WTC11 (cell line): ENCODE measurements around the gene CPNE4. TPM values are rescaled to one million over a fixed set of nuclear protein-coding genes. Genes with fewer than 3 reads are reported as not detected.

ENCODE experiments used
- ATAC-seq: fragments of 200-7000 bp; cut with Tn5 transposase; 2 replicates; pipeline ENCODE4 v1.10.0; 2021; ENCODE audit warnings: mild to moderate bottlenecking, moderate library complexity
- CTCF ChIA-PET: fragments of 300-600 bp; sonication (Branson Sonifier 250); formaldehyde crosslinking; loops from one replicate; lab custom pipeline; 2021; ENCODE audit warnings: antibody characterized with exemption; lab: Charles Lee
- POLR2A ChIA-PET: fragments of 350-600 bp; sonication (Branson Sonifier 250); formaldehyde crosslinking; loops from one replicate; lab custom pipeline; 2021; ENCODE audit warnings: antibody characterized with exemption; lab: Charles Lee
- DNase-seq: peaks from one replicate; pipeline ENCODE4 v3.0.0; 2021; ENCODE audit warnings: low spot score
- H3K27ac Mint-ChIP-seq: 2 replicates; pipeline ENCODE4 v1.8.0; 2021; ENCODE audit warnings: mixed read lengths
- H3K27me3 Mint-ChIP-seq: 2 replicates; pipeline ENCODE4 v1.8.0; 2021; ENCODE audit warnings: low read depth, mild to moderate bottlenecking, moderate library complexity, mixed read lengths
- H3K36me3 Mint-ChIP-seq: 2 replicates; pipeline ENCODE4 v1.8.0; 2021; ENCODE audit warnings: mixed read lengths
- H3K4me1 Mint-ChIP-seq: 2 replicates; pipeline ENCODE4 v1.8.0; 2022; ENCODE audit warnings: mixed read lengths
- H3K4me3 Mint-ChIP-seq: 2 replicates; pipeline ENCODE4 v1.8.0; 2021; ENCODE audit warnings: mild to moderate bottlenecking, moderate library complexity, mixed read lengths
- H3K9me3 Mint-ChIP-seq: 2 replicates; pipeline ENCODE4 v1.8.0; 2021; ENCODE audit warnings: mixed read lengths
- AFF4 ChIP-seq: sonication (generic); formaldehyde crosslinking; IDR thresholded peaks from 2 replicates; pipeline ENCODE4 v1.8.1; 2023; ENCODE audit warnings: mild to moderate bottlenecking, missing genetic modification reagents, borderline replicate concordance
- CREB1 ChIP-seq: sonication (generic); formaldehyde crosslinking; IDR thresholded peaks from 2 replicates; pipeline ENCODE4 v1.8.0; 2023; ENCODE audit warnings: mild to moderate bottlenecking, missing genetic modification reagents
- CTCF ChIP-seq: fragments of 200-600 bp; IDR thresholded peaks from 2 replicates; pipeline ENCODE4 v1.8.0; 2022; ENCODE audit warnings: antibody characterized with exemption
- E2F4 ChIP-seq: sonication (generic); formaldehyde crosslinking; IDR thresholded peaks from 2 replicates; pipeline ENCODE4 v1.8.1; 2022; ENCODE audit warnings: low read depth, mild to moderate bottlenecking, moderate library complexity, missing genetic modification reagents, borderline replicate concordance
- ETV6 ChIP-seq: sonication (generic); formaldehyde crosslinking; IDR thresholded peaks from 2 replicates; pipeline ENCODE4 v1.8.1; 2022; ENCODE audit warnings: mild to moderate bottlenecking, missing genetic modification reagents
- FOXJ3 ChIP-seq: sonication (generic); formaldehyde crosslinking; IDR thresholded peaks from 2 replicates; pipeline ENCODE4 v1.9.0; 2021; ENCODE audit warnings: missing genetic modification reagents, mild to moderate bottlenecking, borderline replicate concordance
- HMGXB4 ChIP-seq: sonication (generic); formaldehyde crosslinking; IDR thresholded peaks from 2 replicates; pipeline ENCODE4 v1.8.1; 2023; ENCODE audit warnings: mild to moderate bottlenecking, moderate library complexity, missing genetic modification reagents
- IRF2 ChIP-seq: sonication (generic); formaldehyde crosslinking; IDR thresholded peaks from 2 replicates; pipeline ENCODE4 v1.8.0; 2022; ENCODE audit warnings: low read depth, missing genetic modification reagents, borderline replicate concordance
- NFATC4 ChIP-seq: fragments of 250-450 bp; sonication (Bioruptor Pico); IDR thresholded peaks from 2 replicates; pipeline ENCODE4 v1.9.0; 2021; ENCODE audit warnings: mild to moderate bottlenecking
- NFE2L1 ChIP-seq: sonication (generic); formaldehyde crosslinking; IDR thresholded peaks from 2 replicates; pipeline ENCODE4 v1.8.1; 2023; ENCODE audit warnings: missing genetic modification reagents
- NR1H2 ChIP-seq: sonication (generic); formaldehyde crosslinking; IDR thresholded peaks from 2 replicates; pipeline ENCODE4 v1.9.0; 2021; ENCODE audit warnings: mild to moderate bottlenecking, moderate library complexity, missing genetic modification reagents
- NR3C1 ChIP-seq: sonication (generic); formaldehyde crosslinking; conservative IDR thresholded peaks from 2 replicates; pipeline ENCODE4 v1.8.1; 2023; ENCODE audit warnings: low read depth, mild to moderate bottlenecking, missing genetic modification reagents
- ZNF121 ChIP-seq: sonication (generic); formaldehyde crosslinking; IDR thresholded peaks from 2 replicates; pipeline ENCODE4 v1.8.0; 2023; ENCODE audit warnings: missing genetic modification reagents
- ZNF138 ChIP-seq: sonication (generic); formaldehyde crosslinking; conservative IDR thresholded peaks from 2 replicates; pipeline ENCODE4 v1.8.1; 2022; ENCODE audit warnings: mild to moderate bottlenecking, moderate library complexity, missing genetic modification reagents
- ZNF263 ChIP-seq: sonication (generic); formaldehyde crosslinking; IDR thresholded peaks from 2 replicates; pipeline ENCODE4 v1.8.1; 2022; ENCODE audit warnings: low read depth, mild to moderate bottlenecking, moderate library complexity, missing genetic modification reagents
- ZNF512 ChIP-seq: sonication (generic); formaldehyde crosslinking; IDR thresholded peaks from 2 replicates; pipeline ENCODE4 v1.8.1; 2022; ENCODE audit warnings: missing genetic modification reagents, borderline replicate concordance
- ZNF532 ChIP-seq: fragments of 250-450 bp; sonication (Bioruptor Pico); IDR thresholded peaks from 2 replicates; pipeline ENCODE4 v1.9.0; 2021; ENCODE audit warnings: mild to moderate bottlenecking, borderline replicate concordance
- total RNA-seq: library from RNA; stranded (reverse); gene quantifications from 3 replicates; pipeline ENCODE4 v1.2.3, GENCODE V29; 2021

The CPNE4 gene
- total RNA-seq, 1 experiment from 2014 or later: 2.4 TPM

GRCh38 chr3:131795390-131796090 lies 239.3 kb downstream of the CPNE4 start (continued):
- TF ChIP-seq AFF4 (CRISPR knock-in tag): no peak
- TF ChIP-seq HMGXB4: no peak
- TF ChIP-seq NFE2L1 (CRISPR knock-in tag): no peak
- no peak for TF ChIP-seq FOXJ3 (CRISPR knock-in tag)
- no peak for TF ChIP-seq ZNF532 (CRISPR knock-in tag)
- TF ChIP-seq CREB1 (CRISPR knock-in tag): no peak
- no peak for TF ChIP-seq ZNF121 (CRISPR knock-in tag)
- TF ChIP-seq ZNF263: no peak

GRCh38 chr3:131794766-131795388 lies 239.9 kb downstream of the CPNE4 start:
- Mint-ChIP-seq H3K4me1 (peaks cover 38% of the 10 kb centered on the region), H3K4me3 (no peak overlapping the region), H3K27ac (no peak overlapping the region), H3K27me3 (peaks cover 15% of the 10 kb centered on the region), H3K36me3 (no peaks in the 10 kb centered on the region), H3K9me3 (no peaks in the 10 kb centered on the region)
- DNase-seq (peak; percentile 37), ATAC-seq (peak; percentile 89)
- CTCF ChIA-PET: interaction anchor here (0.8 to 5.4 kb wide), 14 partner anchors 11 to 416 kb away, joined by 3 to 57 read pairs (median 4); partner anchors contain the start of gene CPNE4
- POLR2A ChIA-PET: no interaction called here
- TF ChIP-seq NR3C1 (CRISPR knock-in tag): no peak
- TF ChIP-seq IRF2 (CRISPR knock-in tag): no peak
- no peak for TF ChIP-seq ZNF138
- TF ChIP-seq NR1H2: no peak
- 0 out of 2 replicates have a peak, but pooled peaks have one; percentile 4 for TF ChIP-seq ZNF121 (CRISPR knock-in tag)
- no peak for TF ChIP-seq ZNF512 (CRISPR knock-in tag)
- peak; percentile 77 for TF ChIP-seq CTCF
- no peak for TF ChIP-seq ETV6
- no peak for TF ChIP-seq NFATC4 (CRISPR knock-in tag)
- no peak for TF ChIP-seq E2F4 (CRISPR knock-in tag)
